Lung (tissue), 12 donors: ENCODE measurements around the gene KIAA0232. TPM values are rescaled to one million over a fixed set of nuclear protein-coding genes. Genes with fewer than 3 reads are reported as not detected.
"Not testable (repeated sequence)": the region's sequence is repeated elsewhere in the genome, so short reads cannot be mapped to it uniquely, and the experiment has no call there.

Experiments used
- ATAC-seq: fragments of 200-7000 bp; cut with Tn5 transposase; one replicate; pipeline ENCODE4 v1.9.1; 2020; ENCODE audit warnings: moderate number of reproducible peaks; ENCODE audit not compliant: insufficient read depth, low FRiP score
- DNase-seq, 3 donors: peaks; one replicate each; pipeline ENCODE4 v3.0.0-alpha.2; 2013 to 2017
- H3K27ac ChIP-seq, 2 donors: one replicate each; pipeline ENCODE4 v1.5.1; 2013; ENCODE audit warnings: mild to moderate bottlenecking in 2 of 2, moderate library complexity in 2 of 2, control low read depth in 1 of 2, inconsistent platforms in 1 of 2, low read depth in 1 of 2, low read length in 1 of 2
- H3K27me3 ChIP-seq, 3 donors: one replicate each; pipeline ENCODE4 v1.5.1; 2013; ENCODE audit warnings: low read length in 2 of 3; ENCODE audit not compliant: control insufficient read depth in 3 of 3, insufficient read depth in 3 of 3
- H3K36me3 ChIP-seq, 4 donors: one replicate each; pipeline ENCODE4 v1.5.1; 2013; ENCODE audit warnings: low read length in 4 of 4, mild to moderate bottlenecking in 1 of 4, moderate library complexity in 1 of 4; ENCODE audit not compliant: control insufficient read depth in 4 of 4, insufficient read depth in 4 of 4
- H3K4me1 ChIP-seq, 5 donors: one replicate each; pipeline ENCODE4 v1.5.1; 2013; ENCODE audit warnings: low read length in 5 of 5, mild to moderate bottlenecking in 2 of 5, moderate library complexity in 1 of 5; ENCODE audit not compliant: control insufficient read depth in 5 of 5, insufficient read depth in 5 of 5
- H3K4me3 ChIP-seq: one replicate; pipeline ENCODE4 v1.5.1; 2013; ENCODE audit warnings: mild to moderate bottlenecking, control low read depth, moderate library complexity
- H3K9ac ChIP-seq, 2 donors: one replicate each; pipeline ENCODE4 v1.5.1; 2013; ENCODE audit warnings: low read length in 2 of 2, control low read depth in 1 of 2; ENCODE audit not compliant: insufficient read depth in 1 of 2
- H3K9me3 ChIP-seq, 4 donors: one replicate each; pipeline ENCODE4 v1.5.1; 2013; ENCODE audit warnings: low read length in 3 of 4, mild to moderate bottlenecking in 1 of 4, moderate library complexity in 1 of 4; ENCODE audit not compliant: control insufficient read depth in 4 of 4, insufficient read depth in 3 of 4
- CTCF ChIP-seq: IDR thresholded peaks from 2 replicates; pipeline ENCODE4 v1.5.1; 2012; ENCODE audit warnings: mild to moderate bottlenecking; ENCODE audit errors: control extremely low read depth, extremely low read depth
- WGBS, 2 donors: extraction: QIAGEN DNeasy Blood & Tissue Kit; methylation state at CpG; one replicate each; pipeline ENCODE4 v1.1.7; 2013; 5-methylcytosine and 5-hydroxymethylcytosine counted together
- polyA plus RNA-seq, 2 donors: library from polyadenylated mRNA; stranded (reverse); fragments of 200-250 nt; gene quantifications; one replicate each; pipeline ENCODE4 v1.2.1, GENCODE V29; 2013
- total RNA-seq, 2 donors: library from RNA; depleted of rRNA in 1 of 2; stranded (reverse); fragments of >200 nt in 1 of 2; gene quantifications; one replicate each; pipeline ENCODE4 v1.2.1, GENCODE V29; 2014 to 2021
- donor health status: control.
- donor health status: control.
- donor health status: Bipolar disorder and iron deficiency.
- donor health status: healthy.
- donor health status: DM: yes; HTN: yes; CAD: no.

The KIAA0232 gene
- total and polyA plus RNA-seq, 4 donors, result 6.8 to 34.6 (median 18.7) TPM

- Histone ChIP-seq H3K36me3 (no peaks in the 10 kb centered on the region), H3K27me3 (no peaks in the 10 kb centered on the region), H3K9ac (no peak overlapping the region), H3K4me3 (no peak overlapping the region), H3K27ac (no peak overlapping the region), H3K4me1 (no peaks in the 10 kb centered on the region), H3K9me3 (peaks cover 0 to 2% (median 0%) of the 10 kb centered on the region in 4 donors)
- ATAC-seq (no peak), DNase-seq (peak in 2 of 3 donors; percentile 13 to 28)
- 64 to 74% methylated on average over 24 of the region's 24 CpGs for WGBS, 2 donors
- TF ChIP-seq CTCF, result no peak
Measured at GRCh38 chr4:6901669-6902317, 119.3 kb downstream of the KIAA0232 start.

- no peak for TF ChIP-seq CTCF
- Histone ChIP-seq H3K4me1 (peaks cover 0 to 4% (median 0%) of the 10 kb centered on the region in 5 donors), H3K27ac (no peak overlapping the region), H3K36me3 (no peaks in the 10 kb centered on the region), H3K9me3 (peaks cover 0 to 2% (median 0%) of the 10 kb centered on the region in 4 donors), H3K9ac (no peak overlapping the region), H3K27me3 (no peaks in the 10 kb centered on the region), H3K4me3 (no peak overlapping the region)
- WGBS, 2 donors, result 78 to 86% methylated on average over 23 to 27 of the region's 27 CpGs
- DNase-seq (no peak), ATAC-seq (no peak)
Measured at GRCh38 chr4:6902318-6903042, 120.0 kb downstream of the KIAA0232 start.

- Histone ChIP-seq H3K4me3 (no peak overlapping the region), H3K9me3 (no peaks in the 10 kb centered on the region), H3K27me3 (no peaks in the 10 kb centered on the region), H3K36me3 (no peaks in the 10 kb centered on the region), H3K9ac (no peak overlapping the region), H3K27ac (no peak overlapping the region), H3K4me1 (peaks cover 0 to 21% (median 8%) of the 10 kb centered on the region in 5 donors)
- ATAC-seq, result no peak
- no peak for TF ChIP-seq CTCF
- 84 to 93% methylated on average over 13 of the region's 13 CpGs for WGBS, 2 donors
- no peak for DNase-seq
Measured at GRCh38 chr4:6905516-6906445, 123.3 kb downstream of the KIAA0232 start.

GRCh38 chr4:6906486-6906885 lies 124.0 kb downstream of the KIAA0232 start:
- not testable (repeated sequence) for H3K4me3 ChIP-seq, DNase-seq, H3K9me3 ChIP-seq, H3K36me3 ChIP-seq, ATAC-seq, H3K9ac ChIP-seq, H3K27me3 ChIP-seq, H3K27ac ChIP-seq
- H3K4me1 ChIP-seq, result peaks cover 0 to 23% (median 9%) of the 10 kb centered on the region in 5 donors
- 93% methylated on average over 6 of the region's 6 CpGs for WGBS, 2 donors
